Measurements from ENCODE around the gene PDPK1. TPM values are rescaled to one million over a fixed set of nuclear protein-coding genes. Genes with fewer than 3 reads are reported as not detected.
A peak's percentile ranks its signal among the peaks of the same experiment; 100 is the strongest.

PDPK1 gene
- polyA plus RNA-seq (ENCODE audit: insufficient read length in 4 of 4), result 10 to 100 TPM; 38.8 to 53.0 (median 49.2) TPM

GRCh38 chr16:2537451-2538379 is at the start of gene PDPK1:
Gene PDPK1 (plus strand): TSS chr16:2538021. CDS start chr16:2538113, 92 bp downstream.
- peak in 3 of 4 donors; percentile 83 to 92 (median 83) for DNase-seq (ENCODE audit: low read depth in 4 of 4, low spot score in 2 of 4)

GRCh38 chr16:2489581-2489980 is 48.2 kb upstream of the PDPK1 start:
- no peak for DNase-seq (ENCODE audit: low read depth in 4 of 4, low spot score in 2 of 4)

DNA sequence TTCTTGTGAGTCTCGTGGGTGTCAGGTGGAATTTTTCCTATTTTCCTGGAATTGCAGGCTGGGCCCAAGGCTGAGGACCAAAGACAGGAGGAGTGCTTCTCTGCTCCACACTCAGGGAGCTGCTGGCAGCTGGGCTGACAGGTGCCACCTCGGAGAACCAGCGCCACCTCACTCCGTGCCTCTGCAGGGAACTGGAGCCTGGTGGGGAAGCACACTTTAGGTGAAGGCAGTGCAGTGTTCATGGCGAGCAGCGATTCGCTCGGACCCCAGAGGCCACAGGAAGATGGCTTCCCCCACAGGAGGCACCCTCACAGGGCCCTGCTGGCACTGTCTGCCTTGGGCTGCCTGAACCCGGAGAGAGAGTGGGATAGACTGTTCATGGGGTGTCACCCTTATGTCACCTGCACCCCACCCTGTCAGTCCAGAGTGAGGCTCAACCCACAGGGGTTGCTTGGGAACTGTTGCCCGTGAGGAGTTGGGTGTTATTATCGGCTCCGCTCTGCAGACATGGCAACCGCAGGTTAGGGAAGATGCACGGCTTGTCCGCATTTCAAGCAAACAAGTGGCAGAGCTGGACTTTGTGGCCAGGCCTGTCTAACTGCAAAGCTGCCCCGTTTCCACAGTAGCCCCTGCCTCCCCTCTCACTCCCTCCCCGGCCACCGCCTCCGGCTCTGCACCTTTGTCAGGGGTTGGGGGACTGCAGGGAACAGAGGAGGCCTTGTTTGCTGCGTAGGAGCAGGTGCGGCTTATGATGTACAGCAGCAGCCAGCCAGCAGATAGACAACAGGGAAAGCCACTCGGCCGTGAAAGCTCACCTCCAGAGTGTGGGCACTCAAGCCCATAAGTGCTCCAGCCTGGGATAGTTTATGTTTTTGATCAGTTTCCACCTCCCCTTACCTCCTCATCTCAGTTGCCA is 47.4 kb upstream of the PDPK1 start:
- DNase-seq (ENCODE audit: low read depth in 4 of 4, low spot score in 2 of 4), result no peak

- DNase-seq (ENCODE audit: low read depth in 4 of 4, low spot score in 2 of 4), result no peak
Measured at GRCh38 chr16:2492292-2492691, 45.5 kb upstream of the PDPK1 start.

DNA sequence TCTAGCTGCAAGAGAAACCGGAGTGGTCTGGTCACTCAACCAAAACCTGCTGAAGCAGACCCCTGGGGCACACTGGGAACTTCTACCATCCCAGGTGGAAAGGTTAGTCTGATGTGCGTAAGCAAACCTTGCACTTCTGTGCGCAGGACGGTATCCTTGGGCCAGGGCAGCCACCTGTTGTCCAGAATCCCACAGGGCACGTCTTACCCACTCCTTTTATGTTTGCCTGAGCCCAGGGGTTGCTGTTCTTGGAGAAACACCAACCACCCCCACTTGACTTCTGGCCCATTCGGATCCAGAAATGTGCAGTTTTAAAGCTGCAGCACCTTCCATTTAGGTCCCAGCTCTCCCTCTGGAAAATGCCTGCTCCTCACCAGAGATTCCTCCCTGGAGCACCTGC is 44.2 kb upstream of the PDPK1 start:
- DNase-seq (ENCODE audit: low read depth in 4 of 4, low spot score in 2 of 4), result no peak

- DNase-seq (ENCODE audit: low read depth in 4 of 4, low spot score in 2 of 4), result no peak
Measured at GRCh38 chr16:2494616-2495015, 43.2 kb upstream of the PDPK1 start.

DNA sequence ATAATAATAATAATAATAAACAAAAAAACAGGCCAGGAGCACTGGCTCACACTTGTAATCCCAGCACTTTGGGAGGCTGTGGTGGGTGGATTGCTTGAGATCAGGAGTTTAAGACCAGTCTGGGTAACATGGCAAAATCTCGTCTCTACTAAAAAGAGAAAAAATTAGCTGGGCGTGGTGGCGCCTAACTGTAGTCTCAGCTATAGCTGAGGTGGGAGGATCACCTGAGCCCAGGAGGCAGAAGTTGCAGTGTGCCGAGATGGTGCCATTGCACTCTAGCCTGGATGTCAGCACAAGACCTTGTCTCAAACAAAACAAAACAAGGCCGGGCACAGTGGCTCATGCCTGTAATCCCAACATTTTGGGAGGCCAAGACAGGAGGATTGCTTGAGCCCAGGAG is 42.8 kb upstream of the PDPK1 start:
- DNase-seq (ENCODE audit: low read depth in 4 of 4, low spot score in 2 of 4), result no peak

- no peak for DNase-seq (ENCODE audit: low read depth in 4 of 4, low spot score in 2 of 4)
Measured at GRCh38 chr16:2496223-2497115, 41.4 kb upstream of the PDPK1 start.

DNA sequence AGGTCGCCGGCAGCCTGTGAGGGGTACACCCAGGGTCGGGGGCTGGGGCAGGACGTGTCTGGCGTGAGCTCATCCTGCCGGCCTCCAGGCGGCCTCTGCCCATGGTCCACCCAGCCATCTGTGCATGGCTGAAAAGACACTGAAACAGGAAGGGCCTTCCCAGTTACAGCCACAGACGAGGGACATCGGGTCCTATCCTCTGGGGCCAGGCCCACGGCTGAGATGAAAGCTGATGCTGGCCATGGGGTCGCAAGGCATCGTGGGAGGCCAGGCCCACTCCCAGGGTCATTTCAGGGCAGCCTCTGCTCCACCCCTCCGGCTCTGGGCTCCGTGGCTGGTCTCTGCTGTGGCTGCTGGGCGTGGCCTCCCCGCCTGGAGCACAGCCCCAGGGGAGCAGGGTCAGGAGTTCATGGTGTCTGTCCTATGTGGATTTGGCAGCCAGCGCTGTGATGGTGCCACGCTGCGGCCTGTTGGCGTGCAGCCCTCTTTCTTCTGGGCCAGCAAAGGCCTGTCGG is 40.6 kb upstream of the PDPK1 start:
- no peak for DNase-seq (ENCODE audit: low read depth in 4 of 4, low spot score in 2 of 4)

DNA sequence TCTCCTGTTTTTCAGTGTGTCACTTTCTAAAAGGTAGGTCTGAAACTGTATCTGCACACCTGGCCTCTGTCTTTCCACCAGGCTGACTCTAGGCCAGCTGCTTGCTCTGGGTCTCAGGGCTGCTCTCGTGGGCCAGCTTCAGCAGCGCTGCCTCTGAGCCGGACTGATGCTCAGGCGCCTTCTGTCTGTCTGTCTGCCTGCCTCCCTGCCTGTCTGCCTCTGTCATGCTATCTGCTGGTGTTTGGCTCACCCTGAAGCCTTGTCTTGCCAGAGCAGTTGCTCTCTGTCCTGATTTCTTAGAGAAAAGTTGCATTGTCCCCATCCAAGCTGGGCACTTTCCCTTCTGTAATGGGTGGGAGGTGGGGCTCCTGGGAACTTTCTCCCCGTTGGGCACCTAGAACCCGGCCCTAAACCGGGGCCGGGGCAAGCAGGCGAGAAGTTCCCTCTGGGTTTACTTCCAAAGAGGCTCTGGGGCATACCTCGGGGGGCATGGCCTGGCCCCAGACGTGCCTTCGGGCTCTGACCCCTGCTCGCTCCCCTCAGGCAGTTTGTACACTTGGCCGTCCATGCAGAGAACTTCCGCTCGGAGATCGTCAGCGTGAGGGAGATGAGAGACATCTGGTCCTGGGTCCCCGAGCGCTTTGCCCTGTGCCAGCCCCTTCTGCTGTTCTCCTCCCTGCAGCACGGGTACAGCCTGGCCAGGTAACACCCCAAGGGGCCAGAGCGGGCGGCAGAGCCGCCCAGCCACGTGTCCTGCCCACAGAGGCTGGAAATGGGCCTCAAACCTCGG is 39.9 kb upstream of the PDPK1 start:
- no peak for DNase-seq (ENCODE audit: low read depth in 4 of 4, low spot score in 2 of 4)

- no peak for DNase-seq (ENCODE audit: low read depth in 4 of 4, low spot score in 2 of 4)
Measured at GRCh38 chr16:2498531-2499253, 39.1 kb upstream of the PDPK1 start.

- DNase-seq (ENCODE audit: low read depth in 4 of 4, low spot score in 2 of 4), result no peak
Measured at GRCh38 chr16:2499454-2499853, 38.4 kb upstream of the PDPK1 start.

DNA sequence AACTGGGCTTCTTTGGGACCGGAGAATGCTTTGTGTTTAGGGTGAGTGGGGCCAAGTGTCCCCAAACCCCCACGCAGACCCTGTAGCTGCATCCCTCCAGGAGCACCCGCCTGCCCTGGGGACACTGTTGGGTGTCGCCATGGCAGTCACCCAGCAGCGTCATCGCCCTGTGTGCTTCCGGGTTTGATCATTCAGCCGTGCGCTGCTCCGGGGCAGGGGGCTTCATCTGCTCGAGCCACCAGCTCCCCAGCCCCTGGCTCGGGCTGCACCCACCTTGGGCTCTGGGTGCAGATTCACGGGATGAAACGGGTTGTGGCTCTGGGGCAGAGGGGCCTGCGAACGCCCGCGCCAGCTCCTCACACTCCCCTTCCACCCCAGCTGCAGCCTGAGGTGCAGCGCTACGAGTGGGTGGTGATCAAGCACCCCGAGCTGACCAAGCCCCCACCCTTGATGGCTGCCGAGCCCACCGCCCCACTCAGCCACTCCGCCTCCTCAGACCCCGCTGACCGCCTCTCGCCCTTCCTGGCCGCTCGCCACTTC is 37.9 kb upstream of the PDPK1 start:
- DNase-seq (ENCODE audit: low read depth in 4 of 4, low spot score in 2 of 4), result no peak

DNA sequence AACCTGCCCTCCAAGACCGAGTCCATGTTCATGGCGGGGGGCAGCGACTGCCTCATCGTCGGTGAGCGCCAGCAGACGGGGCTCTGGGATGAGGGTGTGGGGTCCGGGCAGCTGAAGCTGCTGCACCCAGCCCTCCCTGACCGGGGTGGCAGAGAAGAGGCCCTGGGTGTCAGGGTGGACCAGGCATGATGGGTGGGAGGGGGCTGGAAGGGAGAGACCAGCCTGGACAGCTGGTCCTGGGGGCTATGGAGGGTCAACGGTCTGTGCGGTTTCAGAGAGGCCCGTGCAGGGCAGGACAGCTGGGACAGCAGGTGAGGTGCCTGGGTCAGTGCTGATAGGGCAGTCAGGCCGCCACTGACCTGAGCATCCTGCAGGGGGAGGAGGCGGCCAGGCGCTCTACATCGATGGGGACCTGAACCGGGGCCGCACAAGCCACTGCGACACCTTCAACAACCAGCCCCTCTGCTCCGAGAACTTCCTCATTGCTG is 37.3 kb upstream of the PDPK1 start:
- no peak for DNase-seq (ENCODE audit: low read depth in 4 of 4, low spot score in 2 of 4)

- peak; percentile 74 to 84 (median 81) for DNase-seq (ENCODE audit: low read depth in 4 of 4, low spot score in 2 of 4)
Measured at GRCh38 chr16:2500918-2501750, 36.7 kb upstream of the PDPK1 start.

DNA sequence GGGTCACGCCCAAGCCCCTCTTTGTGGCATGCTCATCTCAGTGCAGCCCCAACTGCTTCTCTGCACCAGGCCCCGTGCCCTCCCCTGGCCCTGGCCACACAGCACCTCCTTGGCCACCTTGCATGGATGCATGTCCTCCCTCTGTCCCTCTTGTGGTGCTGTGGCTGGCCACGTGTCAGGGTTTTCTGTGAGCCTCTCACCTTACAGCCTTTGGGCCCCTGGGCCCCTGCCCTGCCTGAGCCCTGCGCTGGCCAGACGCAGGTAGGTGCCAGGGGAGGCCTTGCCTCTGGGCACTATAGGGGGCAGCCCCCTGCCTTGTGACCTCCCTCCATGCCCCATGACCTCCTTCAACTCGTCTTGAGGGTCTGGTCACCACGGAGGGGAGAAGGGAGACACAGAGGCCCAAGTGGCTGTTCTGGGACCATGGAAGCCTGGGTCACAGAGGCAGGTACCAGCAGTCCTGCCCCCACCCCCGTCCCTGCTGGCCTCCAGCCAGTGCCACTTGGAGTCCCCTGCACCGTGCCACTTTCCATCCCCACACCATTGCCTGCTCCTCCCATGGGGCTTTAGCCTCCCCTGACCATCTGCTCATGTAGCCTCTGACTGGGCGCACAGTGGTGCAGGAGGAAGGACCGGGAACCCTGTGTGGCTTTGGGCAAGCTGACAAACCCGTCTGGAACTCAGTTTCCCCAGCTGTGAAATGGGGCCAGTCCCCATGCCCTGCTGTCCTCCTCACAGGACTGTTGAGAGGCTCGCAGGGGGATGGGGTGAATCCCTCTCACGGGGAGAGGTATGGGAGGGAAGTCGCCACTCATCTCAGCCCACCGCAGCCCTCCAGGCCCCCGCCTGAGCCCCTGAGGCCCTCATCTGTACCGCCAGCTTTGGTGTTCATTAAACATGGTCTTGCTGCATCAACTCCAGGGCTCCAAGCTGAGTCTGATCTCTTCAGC is 35.6 kb upstream of the PDPK1 start:
- DNase-seq (ENCODE audit: low read depth in 4 of 4, low spot score in 2 of 4), result no peak
